ENCODE results near the gene SLC12A2. TPM values are rescaled to one million over a fixed set of nuclear protein-coding genes. Genes with fewer than 3 reads are reported as not detected.

The SLC12A2 gene
- total and polyA plus RNA-seq, 10 donors: 2.0 to 20.4 (median 16.0) TPM

DNA sequence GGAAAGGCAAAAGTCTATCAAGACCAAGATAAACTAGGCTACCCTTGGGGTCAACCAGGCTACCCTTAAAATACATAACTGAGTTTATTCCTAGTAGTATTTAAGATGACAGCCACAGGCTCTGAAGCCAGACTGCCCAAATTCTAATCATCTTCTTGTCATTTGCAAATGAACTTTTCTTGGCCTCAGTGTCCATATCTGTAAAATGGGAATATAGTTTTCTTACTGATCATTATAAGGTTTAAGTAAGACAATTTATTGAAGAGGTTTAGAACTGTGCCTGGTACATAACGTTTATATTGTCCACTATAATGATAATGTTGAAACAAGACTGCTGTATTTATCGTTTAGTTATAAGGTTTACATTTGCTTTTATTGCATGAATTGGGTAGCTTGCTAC, 112.5 kb downstream of the SLC12A2 start:
- TF ChIP-seq, protein P1, sequence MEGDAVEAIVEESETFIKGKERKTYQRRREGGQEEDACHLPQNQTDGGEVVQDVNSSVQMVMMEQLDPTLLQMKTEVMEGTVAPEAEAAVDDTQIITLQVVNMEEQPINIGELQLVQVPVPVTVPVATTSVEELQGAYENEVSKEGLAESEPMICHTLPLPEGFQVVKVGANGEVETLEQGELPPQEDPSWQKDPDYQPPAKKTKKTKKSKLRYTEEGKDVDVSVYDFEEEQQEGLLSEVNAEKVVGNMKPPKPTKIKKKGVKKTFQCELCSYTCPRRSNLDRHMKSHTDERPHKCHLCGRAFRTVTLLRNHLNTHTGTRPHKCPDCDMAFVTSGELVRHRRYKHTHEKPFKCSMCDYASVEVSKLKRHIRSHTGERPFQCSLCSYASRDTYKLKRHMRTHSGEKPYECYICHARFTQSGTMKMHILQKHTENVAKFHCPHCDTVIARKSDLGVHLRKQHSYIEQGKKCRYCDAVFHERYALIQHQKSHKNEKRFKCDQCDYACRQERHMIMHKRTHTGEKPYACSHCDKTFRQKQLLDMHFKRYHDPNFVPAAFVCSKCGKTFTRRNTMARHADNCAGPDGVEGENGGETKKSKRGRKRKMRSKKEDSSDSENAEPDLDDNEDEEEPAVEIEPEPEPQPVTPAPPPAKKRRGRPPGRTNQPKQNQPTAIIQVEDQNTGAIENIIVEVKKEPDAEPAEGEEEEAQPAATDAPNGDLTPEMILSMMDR (IDR thresholded peaks at IDR 0.05 in 8 of 11, conservative IDR thresholded peaks at IDR 0.05 in 3 of 11): no peak
- TF ChIP-seq POLR2A (IDR thresholded peaks at IDR 0.05) (no peak), POLR2AphosphoS5 (IDR thresholded peaks at IDR 0.05) (no peak)
- Histone ChIP-seq H3K27ac (no peak overlapping the region), H3K27me3 (replicated peaks in 1 of 7) (peaks cover 0 to 2% (median 0%) of the 10 kb centered on the region in 7 donors), H3K36me3 (peaks cover 0 to 4% (median 0%) of the 10 kb centered on the region in 6 donors), H3K4me1 (peaks cover 0 to 4% (median 2%) of the 10 kb centered on the region in 6 donors), H3K9me3 (no peaks in the 10 kb centered on the region), H3K4me3 (no peak overlapping the region)
- intact Hi-C loops (cut with DNase I; ENCODE audit: low total_unique reads): no loop called here
- WGBS, 5 donors: 91 to 97% (median 92%) methylated on average over 2 of the region's 2 CpGs
- no peak for DNase-seq

DNA sequence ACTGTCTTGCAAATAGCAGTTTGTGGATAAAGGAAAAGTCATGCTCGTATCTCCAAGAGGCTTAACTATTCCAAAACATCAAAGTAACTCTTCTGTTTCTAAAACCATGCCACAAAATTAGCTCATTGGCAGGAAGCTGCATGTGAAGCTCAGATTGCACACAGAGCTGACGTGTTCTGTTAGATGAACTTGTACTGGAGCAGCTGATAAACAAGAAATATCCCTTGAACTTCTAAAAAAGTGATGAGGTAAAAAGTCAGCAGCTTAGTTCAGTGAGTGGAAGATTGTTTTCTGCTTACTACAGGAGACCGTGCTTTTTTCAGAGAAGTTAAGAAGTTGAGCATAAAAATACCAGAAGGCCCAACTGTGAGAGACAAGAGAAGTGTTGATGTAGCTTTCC, 113.2 kb downstream of the SLC12A2 start:
- intact Hi-C loops (cut with DNase I; ENCODE audit: low total_unique reads): no loop called here
- Histone ChIP-seq H3K36me3 (peaks cover 0 to 4% (median 0%) of the 10 kb centered on the region in 6 donors), H3K4me3 (no peak overlapping the region), H3K27ac (no peak overlapping the region), H3K9me3 (no peaks in the 10 kb centered on the region), H3K27me3 (replicated peaks in 1 of 7) (peaks cover 0 to 4% (median 0%) of the 10 kb centered on the region in 7 donors), H3K4me1 (peaks cover 5 to 11% (median 8%) of the 10 kb centered on the region in 6 donors)
- no peak for TF ChIP-seq POLR2AphosphoS5 (IDR thresholded peaks at IDR 0.05)
- TF ChIP-seq, protein P1 (IDR thresholded peaks at IDR 0.05 in 8 of 11, conservative IDR thresholded peaks at IDR 0.05 in 3 of 11): no peak
- TF ChIP-seq POLR2A (IDR thresholded peaks at IDR 0.05): no peak
- 72 to 82% (median 78%) methylated on average over 3 of the region's 3 CpGs for WGBS, 5 donors
- no peak for DNase-seq

DNA sequence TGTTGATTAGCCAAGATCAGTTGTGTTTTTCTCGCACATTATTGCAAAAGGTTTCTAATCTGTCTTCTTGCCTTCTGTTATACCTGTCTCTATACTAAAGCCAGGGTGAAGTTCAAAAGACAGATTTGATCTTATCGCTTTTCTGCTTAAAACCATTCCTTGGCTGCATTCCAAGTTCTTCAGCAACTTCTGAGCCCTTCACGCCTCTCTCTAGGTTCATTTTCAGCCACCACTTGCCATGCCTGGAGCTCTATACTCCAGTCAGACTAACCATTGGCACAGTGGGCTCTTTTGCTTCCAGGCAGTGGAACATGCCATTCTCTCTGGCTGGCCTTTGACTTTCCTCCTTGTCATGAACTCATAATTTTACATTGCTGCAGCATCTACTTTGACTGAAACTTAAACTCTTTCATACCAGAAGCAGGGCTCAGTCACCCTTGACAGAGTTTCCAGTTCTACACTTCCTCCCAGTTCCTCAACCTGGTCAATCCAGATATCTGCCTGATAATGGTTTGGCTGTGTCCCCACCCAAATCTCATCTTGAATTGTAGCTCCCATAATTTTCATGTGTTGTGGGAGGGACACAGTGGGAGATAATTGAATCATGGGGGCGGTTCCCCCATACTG, 114.4 kb downstream of the SLC12A2 start:
- TF ChIP-seq, protein P1 (IDR thresholded peaks at IDR 0.05 in 8 of 11, conservative IDR thresholded peaks at IDR 0.05 in 3 of 11): no peak
- TF ChIP-seq POLR2A (IDR thresholded peaks at IDR 0.05) (no peak), POLR2AphosphoS5 (IDR thresholded peaks at IDR 0.05) (no peak)
- H3K4me1 ChIP-seq: peaks cover 5 to 12% (median 8%) of the 10 kb centered on the region in 6 donors
- no peak for DNase-seq
- no peaks in the 10 kb centered on the region for H3K9me3 ChIP-seq
- intact Hi-C loops (cut with DNase I; ENCODE audit: low total_unique reads): no loop called here
- peaks cover 0 to 4% (median 0%) of the 10 kb centered on the region in 7 donors for H3K27me3 ChIP-seq (replicated peaks in 1 of 7)
- 80 to 89% (median 85%) methylated on average over 4 of the region's 4 CpGs for WGBS, 5 donors
- no peak overlapping the region for H3K4me3 ChIP-seq
- peaks cover 0 to 4% (median 0%) of the 10 kb centered on the region in 6 donors for H3K36me3 ChIP-seq
- no peak overlapping the region for H3K27ac ChIP-seq

DNA sequence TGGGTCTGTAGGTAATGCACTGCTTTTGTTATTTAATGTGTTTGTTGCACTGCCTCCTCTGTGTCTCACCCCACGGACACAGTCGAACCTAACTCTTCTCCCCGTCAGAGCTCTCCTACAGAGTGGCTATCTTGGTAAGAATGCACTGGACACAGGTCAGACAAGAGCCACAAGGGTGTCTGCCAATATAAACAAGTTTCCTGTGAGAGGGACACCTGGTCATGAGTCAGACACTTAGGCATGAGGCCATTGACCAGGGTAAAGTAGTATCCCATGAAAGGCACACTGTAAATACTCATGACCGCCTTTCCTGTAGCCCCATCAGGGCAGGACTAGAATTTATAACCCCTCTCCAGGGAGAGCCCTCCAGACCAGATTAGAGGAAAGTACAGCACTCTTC, 115.5 kb downstream of the SLC12A2 start:
- WGBS, 5 donors: 90 to 96% (median 96%) methylated on average over 4 of the region's 4 CpGs
- intact Hi-C loops (cut with DNase I; ENCODE audit: low total_unique reads): no loop called here

More for the DNA sequence above, 115.5 kb downstream of the SLC12A2 start:
- DNase-seq: no peak
- no peaks in the 10 kb centered on the region for H3K9me3 ChIP-seq
- TF ChIP-seq, protein P1 (IDR thresholded peaks at IDR 0.05 in 8 of 11, conservative IDR thresholded peaks at IDR 0.05 in 3 of 11): no peak
- TF ChIP-seq POLR2AphosphoS5 (IDR thresholded peaks at IDR 0.05): no peak
- TF ChIP-seq POLR2A (IDR thresholded peaks at IDR 0.05): no peak
- no peak overlapping the region for H3K27ac ChIP-seq
- H3K36me3 ChIP-seq: peaks cover 0 to 4% (median 0%) of the 10 kb centered on the region in 6 donors
- H3K27me3 ChIP-seq (replicated peaks in 1 of 7): peaks cover 0 to 4% (median 0%) of the 10 kb centered on the region in 7 donors
- no peak overlapping the region for H3K4me3 ChIP-seq
- peaks cover 5 to 12% (median 8%) of the 10 kb centered on the region in 6 donors for H3K4me1 ChIP-seq
